Uterus (tissue), 2 donors: ENCODE results near the gene ANAPC4.

Experiments
- POLR2A ChIP-seq, 2 donors: fragments of 450-650 bp; IDR thresholded peaks; one replicate each; pipeline ENCODE4 v1.6.1; 2016; ENCODE audit warnings: antibody characterized with exemption in 2 of 2, mild to moderate bottlenecking in 1 of 2, moderate library complexity in 1 of 2
- TF ChIP-seq, protein P1 (sequence below), 4 experiments: fragments of 200-600 bp in 2 of 4; fragments of 450-650 bp in 2 of 4; sonication (generic) in 2 of 4; IDR thresholded peaks; one replicate each; pipeline ENCODE4 v1.5.1; 2016 to 2019; ENCODE audit warnings: antibody characterized with exemption in 4 of 4, mild to moderate bottlenecking in 2 of 4, moderate library complexity in 1 of 4

DNA sequence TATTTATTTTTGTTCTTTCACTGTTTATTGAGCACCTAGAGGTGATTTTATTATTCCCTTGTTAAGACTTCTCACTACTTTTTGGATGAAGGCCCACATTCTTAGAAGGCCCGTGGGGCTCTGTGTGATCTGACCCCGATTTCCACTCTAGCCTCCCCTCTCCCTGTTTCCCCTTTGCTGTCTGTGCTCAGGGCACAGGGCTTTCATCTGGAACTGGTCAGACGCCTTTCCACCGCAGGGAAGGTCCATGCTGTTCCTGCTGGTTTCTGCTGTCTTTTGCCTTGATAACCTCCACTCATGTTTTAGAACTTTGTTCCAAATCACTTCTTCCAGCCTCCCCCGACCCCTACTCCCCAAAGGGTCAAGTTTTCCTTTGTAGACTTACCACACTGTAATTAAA lies 31.3 kb upstream of the ANAPC4 start:
- TF ChIP-seq, protein P1, sequence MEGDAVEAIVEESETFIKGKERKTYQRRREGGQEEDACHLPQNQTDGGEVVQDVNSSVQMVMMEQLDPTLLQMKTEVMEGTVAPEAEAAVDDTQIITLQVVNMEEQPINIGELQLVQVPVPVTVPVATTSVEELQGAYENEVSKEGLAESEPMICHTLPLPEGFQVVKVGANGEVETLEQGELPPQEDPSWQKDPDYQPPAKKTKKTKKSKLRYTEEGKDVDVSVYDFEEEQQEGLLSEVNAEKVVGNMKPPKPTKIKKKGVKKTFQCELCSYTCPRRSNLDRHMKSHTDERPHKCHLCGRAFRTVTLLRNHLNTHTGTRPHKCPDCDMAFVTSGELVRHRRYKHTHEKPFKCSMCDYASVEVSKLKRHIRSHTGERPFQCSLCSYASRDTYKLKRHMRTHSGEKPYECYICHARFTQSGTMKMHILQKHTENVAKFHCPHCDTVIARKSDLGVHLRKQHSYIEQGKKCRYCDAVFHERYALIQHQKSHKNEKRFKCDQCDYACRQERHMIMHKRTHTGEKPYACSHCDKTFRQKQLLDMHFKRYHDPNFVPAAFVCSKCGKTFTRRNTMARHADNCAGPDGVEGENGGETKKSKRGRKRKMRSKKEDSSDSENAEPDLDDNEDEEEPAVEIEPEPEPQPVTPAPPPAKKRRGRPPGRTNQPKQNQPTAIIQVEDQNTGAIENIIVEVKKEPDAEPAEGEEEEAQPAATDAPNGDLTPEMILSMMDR (IDR thresholded peaks at IDR 0.05): no peak
- no peak for TF ChIP-seq POLR2A (IDR thresholded peaks at IDR 0.05)
